SU-DHL-6 (cell line): ENCODE data around the gene EPHA4.

Experiments
- H2AFZ ChIP-seq: fragments of 200-600 bp; sonication (generic); 2 replicates; pipeline ENCODE4 v1.6.1; 2014; ENCODE audit warnings: low read depth, mild to moderate bottlenecking, moderate library complexity, mixed read lengths, antibody characterized with exemption, low read length; ENCODE audit not compliant: severe bottlenecking
- H3F3A ChIP-seq: fragments of 200-600 bp; shearing (Covaris generic); 2 replicates; pipeline ENCODE4 v1.6.0; 2016; ENCODE audit warnings: antibody characterized with exemption, mild to moderate bottlenecking; ENCODE audit not compliant: insufficient read depth
- H3K27ac ChIP-seq: fragments of 200-600 bp; sonication (generic); 2 replicates; pipeline ENCODE4 v1.5.1; 2016; ENCODE audit warnings: low read depth, mild to moderate bottlenecking, low read length, moderate library complexity, mixed read lengths
- H3K27me3 ChIP-seq: fragments of 200-600 bp; sonication (generic), shearing (Covaris generic); 2 replicates; pipeline ENCODE4 v1.6.0; 2014; ENCODE audit warnings: mild to moderate bottlenecking, low read length
- H3K36me3 ChIP-seq: fragments of 200-600 bp; sonication (generic); 2 replicates; pipeline ENCODE4 v1.6.1; 2014; ENCODE audit warnings: mild to moderate bottlenecking, low read length, mixed read lengths
- H3K4me2 ChIP-seq: fragments of 300-600, 200-600 bp; shearing (Covaris generic), sonication (generic); 2 replicates; pipeline ENCODE4 v1.6.0; 2014; ENCODE audit warnings: low read length, low read depth, mild to moderate bottlenecking; ENCODE audit not compliant: poor library complexity, severe bottlenecking
- H3K4me3 ChIP-seq: fragments of 200-600 bp; sonication (generic); 2 replicates; pipeline ENCODE4 v1.5.1; 2014; ENCODE audit warnings: antibody characterized with exemption, low read length, mild to moderate bottlenecking, mixed read lengths; ENCODE audit not compliant: insufficient read depth, poor library complexity, severe bottlenecking
- H3K79me2 ChIP-seq: fragments of 200-600 bp; sonication (generic); 2 replicates; pipeline ENCODE4 v1.6.1; 2014; ENCODE audit warnings: mild to moderate bottlenecking, low read length, moderate library complexity; ENCODE audit not compliant: insufficient read depth
- H3K9ac ChIP-seq: fragments of 200-600 bp; sonication (generic); 2 replicates; pipeline ENCODE4 v1.7.0; 2014; ENCODE audit warnings: mild to moderate bottlenecking, low read length
- H3K9me2 ChIP-seq: fragments of 200-600 bp; sonication (generic); replicated peaks from 2 replicates; pipeline ENCODE4 v1.6.1; 2014; ENCODE audit warnings: low read length; ENCODE audit not compliant: insufficient read depth
- H3K9me3 ChIP-seq: fragments of 200-600 bp; sonication (generic); 2 replicates; pipeline ENCODE4 v1.6.1; 2014; ENCODE audit warnings: low read length, mixed read lengths; ENCODE audit not compliant: insufficient read depth
- H4K20me1 ChIP-seq: fragments of 200-600 bp; sonication (generic); 2 replicates; pipeline ENCODE4 v1.6.1; 2014; ENCODE audit warnings: low read depth, mild to moderate bottlenecking, antibody characterized with exemption, low read length, moderate library complexity, mixed read lengths
- EZH2phosphoT487 ChIP-seq: fragments of 200-600 bp; sonication (generic), shearing (Covaris generic); conservative IDR thresholded peaks from 2 replicates; pipeline ENCODE4 v1.6.1; 2018; ENCODE audit warnings: mild to moderate bottlenecking, antibody characterized with exemption, low read length, moderate library complexity, mixed read lengths
- TF ChIP-seq, protein P1 (sequence below): fragments of 200-600 bp; sonication (generic); IDR thresholded peaks from one replicate; pipeline ENCODE4 v1.5.1; 2017; ENCODE audit warnings: antibody characterized with exemption, mild to moderate bottlenecking, low read length, moderate library complexity; ENCODE audit not compliant: insufficient read depth, poor library complexity, severe bottlenecking

The EPHA4 gene

DNA sequence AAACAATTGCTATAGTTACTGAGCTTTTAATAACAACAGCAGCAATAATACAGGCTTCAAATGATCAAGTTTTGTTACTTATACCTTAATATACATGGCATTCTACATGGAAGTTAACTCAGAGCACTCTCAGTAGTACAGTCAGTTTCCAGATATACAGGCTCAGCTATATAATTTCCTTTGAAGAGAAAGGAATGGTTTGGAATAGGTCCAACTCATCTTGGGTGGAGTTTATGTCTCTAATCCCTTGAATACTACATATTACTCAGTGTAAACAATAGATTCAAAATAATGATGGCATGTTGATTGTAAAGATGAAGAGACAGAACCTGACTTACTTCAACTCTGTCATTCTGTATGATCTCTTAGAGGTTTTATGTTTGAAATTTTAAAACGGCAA is 174.9 kb downstream of the EPHA4 start:
- TF ChIP-seq EZH2phosphoT487, result no peak
- TF ChIP-seq, protein P1, sequence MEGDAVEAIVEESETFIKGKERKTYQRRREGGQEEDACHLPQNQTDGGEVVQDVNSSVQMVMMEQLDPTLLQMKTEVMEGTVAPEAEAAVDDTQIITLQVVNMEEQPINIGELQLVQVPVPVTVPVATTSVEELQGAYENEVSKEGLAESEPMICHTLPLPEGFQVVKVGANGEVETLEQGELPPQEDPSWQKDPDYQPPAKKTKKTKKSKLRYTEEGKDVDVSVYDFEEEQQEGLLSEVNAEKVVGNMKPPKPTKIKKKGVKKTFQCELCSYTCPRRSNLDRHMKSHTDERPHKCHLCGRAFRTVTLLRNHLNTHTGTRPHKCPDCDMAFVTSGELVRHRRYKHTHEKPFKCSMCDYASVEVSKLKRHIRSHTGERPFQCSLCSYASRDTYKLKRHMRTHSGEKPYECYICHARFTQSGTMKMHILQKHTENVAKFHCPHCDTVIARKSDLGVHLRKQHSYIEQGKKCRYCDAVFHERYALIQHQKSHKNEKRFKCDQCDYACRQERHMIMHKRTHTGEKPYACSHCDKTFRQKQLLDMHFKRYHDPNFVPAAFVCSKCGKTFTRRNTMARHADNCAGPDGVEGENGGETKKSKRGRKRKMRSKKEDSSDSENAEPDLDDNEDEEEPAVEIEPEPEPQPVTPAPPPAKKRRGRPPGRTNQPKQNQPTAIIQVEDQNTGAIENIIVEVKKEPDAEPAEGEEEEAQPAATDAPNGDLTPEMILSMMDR, result no peak
- H2AFZ ChIP-seq, result no peak overlapping the region
- no peaks in the 10 kb centered on the region for H3K79me2 ChIP-seq
- H3K9me3 ChIP-seq, result no peaks in the 10 kb centered on the region
- H3K4me2 ChIP-seq, result no peak overlapping the region
- H3K27ac ChIP-seq, result no peak overlapping the region
- no peaks in the 10 kb centered on the region for H4K20me1 ChIP-seq
- H3K4me3 ChIP-seq, result no peak overlapping the region
- no peaks in the 10 kb centered on the region for H3F3A ChIP-seq
- H3K9me2 ChIP-seq, result no peaks in the 10 kb centered on the region
- H3K27me3 ChIP-seq, result no peaks in the 10 kb centered on the region
- no peaks in the 10 kb centered on the region for H3K36me3 ChIP-seq
- no peak overlapping the region for H3K9ac ChIP-seq

DNA sequence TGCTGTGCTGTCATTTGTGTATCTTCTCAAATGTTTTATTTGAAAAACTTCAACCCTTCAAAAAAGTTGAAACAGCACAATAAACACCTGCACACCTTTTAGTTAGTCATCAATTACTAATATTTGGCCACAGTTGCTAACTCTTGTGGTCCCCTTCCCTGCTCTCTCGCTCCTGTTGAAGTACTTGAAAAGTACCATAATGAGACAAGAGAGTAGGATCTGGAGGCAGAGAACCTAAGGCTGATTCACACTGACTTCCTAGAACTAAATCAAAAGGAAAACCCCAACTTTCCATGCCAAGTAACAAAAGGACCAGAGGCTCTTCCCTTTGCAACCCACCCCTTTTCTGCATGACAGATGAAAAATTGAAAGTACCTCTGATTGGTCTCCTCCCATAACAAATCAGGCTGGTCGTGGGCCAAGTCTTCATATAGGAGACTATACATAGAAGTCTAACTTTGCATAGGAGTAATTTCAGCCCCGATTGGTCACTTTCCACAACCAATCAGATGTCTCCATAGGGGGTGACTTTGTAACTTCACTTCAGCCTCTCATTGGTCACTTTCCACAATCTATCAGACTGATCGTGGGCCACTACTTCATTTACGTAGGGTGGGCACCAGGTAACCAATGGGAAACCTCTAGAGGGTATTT is 179.7 kb downstream of the EPHA4 start:
- no peaks in the 10 kb centered on the region for H3K27me3 ChIP-seq
- no peak overlapping the region for H3K27ac ChIP-seq
- no peaks in the 10 kb centered on the region for H3K9me3 ChIP-seq
- H4K20me1 ChIP-seq, result no peaks in the 10 kb centered on the region
- H3K9ac ChIP-seq, result no peak overlapping the region
- TF ChIP-seq EZH2phosphoT487, result no peak
- TF ChIP-seq, protein P1, result no peak
- no peak overlapping the region for H3K4me2 ChIP-seq
- H3K36me3 ChIP-seq, result no peaks in the 10 kb centered on the region
- no peak overlapping the region for H2AFZ ChIP-seq
- H3K79me2 ChIP-seq, result no peaks in the 10 kb centered on the region
- H3K9me2 ChIP-seq, result no peaks in the 10 kb centered on the region
- H3K4me3 ChIP-seq, result no peak overlapping the region
- no peaks in the 10 kb centered on the region for H3F3A ChIP-seq

DNA sequence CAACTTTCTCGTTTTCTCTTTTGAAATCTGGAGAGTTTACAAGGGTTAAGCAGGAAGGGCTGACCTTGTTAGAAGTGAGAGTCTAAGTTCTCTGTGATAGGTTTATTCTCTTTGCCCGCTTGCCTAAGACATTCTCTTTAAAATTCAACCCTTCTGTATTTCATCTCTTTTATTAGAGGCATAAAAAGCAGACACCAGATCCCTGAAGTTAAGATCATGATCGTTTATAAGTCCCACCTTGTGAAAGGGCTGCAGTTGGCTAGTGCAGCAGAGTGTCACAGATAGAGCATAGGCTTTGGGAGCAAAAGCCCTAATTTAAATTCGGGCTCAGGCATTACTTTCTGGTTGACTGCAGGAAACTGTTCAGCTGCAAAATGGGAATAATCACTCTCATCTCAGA is 181.2 kb downstream of the EPHA4 start:
- Histone ChIP-seq H3K36me3 (no peaks in the 10 kb centered on the region), H3K9me2 (no peaks in the 10 kb centered on the region), H3K4me3 (no peak overlapping the region), H3K4me2 (no peak overlapping the region), H3K9me3 (no peaks in the 10 kb centered on the region), H3K27ac (no peak overlapping the region), H2AFZ (no peak overlapping the region), H3K79me2 (no peaks in the 10 kb centered on the region), H3K9ac (no peak overlapping the region), H3K27me3 (no peaks in the 10 kb centered on the region), H3F3A (no peaks in the 10 kb centered on the region), H4K20me1 (no peaks in the 10 kb centered on the region)
- TF ChIP-seq, protein P1, result no peak
- TF ChIP-seq EZH2phosphoT487, result no peak
